HG03565 (cell line): ENCODE results near the gene MCC.

Source experiments
- ATAC-seq: cut with Tn5 transposase; IDR thresholded peaks from one replicate; pipeline ENCODE4 v1.9.1; 2021; ENCODE audit warnings: mild to moderate bottlenecking, moderate library complexity; ENCODE audit not compliant: unreplicated experiment

The MCC gene

DNA sequence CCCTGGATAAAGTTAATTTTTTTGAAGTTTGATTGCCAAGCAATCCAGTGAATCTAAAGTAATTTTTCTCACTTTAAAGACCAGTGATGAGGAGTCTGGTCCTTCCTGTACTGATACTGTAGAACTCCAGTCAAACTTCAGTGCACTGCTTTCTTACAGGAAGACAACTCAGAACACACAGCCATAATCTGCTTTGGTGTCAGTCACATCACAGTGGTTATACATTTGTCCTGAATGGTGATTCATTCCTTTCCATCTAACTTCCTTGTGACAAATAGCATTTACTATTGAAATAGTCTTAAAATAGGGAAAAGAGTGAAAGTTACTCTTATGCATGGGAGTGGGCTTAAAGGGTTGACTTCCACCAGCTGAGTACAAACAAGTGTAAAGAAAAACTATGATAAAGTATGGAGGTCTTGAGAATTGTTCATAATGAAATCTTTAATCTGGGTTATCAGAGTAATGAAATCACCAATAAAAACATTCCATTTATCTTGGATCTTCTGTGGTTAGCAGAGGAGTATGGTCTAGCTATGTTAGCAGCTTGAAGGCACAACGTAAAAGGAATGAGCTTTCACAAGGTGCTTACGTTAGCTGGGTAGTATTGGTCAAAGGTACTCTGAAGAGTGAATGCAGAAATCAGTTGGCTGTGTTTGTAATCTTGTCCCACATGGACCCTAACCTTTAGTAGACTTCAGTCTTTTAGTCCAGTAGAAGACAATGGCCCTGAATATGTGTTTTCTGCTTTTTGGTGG, 470.2 kb downstream of the MCC start:
- no peak for ATAC-seq

DNA sequence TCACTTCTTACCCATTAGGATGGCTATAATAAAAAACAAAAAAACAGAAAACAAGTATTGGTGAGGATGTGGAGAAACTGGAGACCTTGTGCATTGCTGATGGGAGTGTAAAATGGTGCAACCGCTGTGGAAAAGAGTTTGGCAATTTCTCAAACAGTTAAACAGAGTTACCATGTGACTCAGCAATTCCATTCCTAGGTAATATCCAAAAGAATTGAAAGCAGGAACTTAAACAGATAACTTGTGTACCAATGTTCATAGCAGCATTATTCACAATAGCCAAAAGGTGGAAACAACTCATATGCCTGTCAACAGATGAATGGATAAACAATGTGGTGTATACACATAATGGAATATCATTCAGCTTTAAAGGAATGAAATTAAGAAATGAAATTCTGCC, 482.8 kb downstream of the MCC start:
- ATAC-seq: no peak

DNA sequence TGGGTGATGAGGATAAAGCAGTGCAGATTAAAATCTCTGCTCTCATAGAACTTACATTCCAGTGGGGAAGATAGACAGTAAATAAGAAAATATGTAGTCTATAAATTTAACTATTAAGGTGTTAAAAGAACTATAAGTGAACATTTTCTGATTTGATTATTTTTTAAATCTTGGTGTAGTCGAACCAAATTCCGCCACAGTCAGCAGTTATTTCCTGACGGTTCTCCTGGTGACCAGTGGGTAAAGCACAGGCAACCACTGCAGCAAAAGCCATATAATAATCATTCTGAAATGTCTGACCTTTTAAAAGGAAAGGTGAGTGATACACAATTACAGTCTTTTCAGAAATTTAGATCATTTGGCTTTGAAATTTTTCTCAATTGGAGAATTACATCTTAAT, 484.5 kb downstream of the MCC start:
- ATAC-seq: no peak

DNA sequence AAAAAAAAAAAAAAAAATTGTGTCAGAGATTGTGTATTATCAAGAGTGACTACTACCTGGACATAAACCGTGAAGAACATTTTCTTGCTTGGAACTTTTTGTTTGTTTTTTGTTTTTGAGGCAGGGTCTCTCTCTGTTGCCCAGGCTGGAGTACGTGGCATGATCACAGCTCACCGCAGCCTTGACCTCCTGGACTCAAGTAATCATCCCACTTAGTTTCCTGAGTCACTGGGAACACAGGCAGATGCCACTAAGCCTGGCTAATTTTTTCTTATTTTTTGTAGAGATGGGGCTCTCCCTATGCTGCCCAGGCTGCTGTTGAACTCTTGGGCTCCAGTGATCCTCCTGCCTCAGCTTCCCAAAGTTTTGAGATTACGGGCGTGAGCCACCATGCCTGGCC, 485.8 kb downstream of the MCC start:
- no peak for ATAC-seq

DNA sequence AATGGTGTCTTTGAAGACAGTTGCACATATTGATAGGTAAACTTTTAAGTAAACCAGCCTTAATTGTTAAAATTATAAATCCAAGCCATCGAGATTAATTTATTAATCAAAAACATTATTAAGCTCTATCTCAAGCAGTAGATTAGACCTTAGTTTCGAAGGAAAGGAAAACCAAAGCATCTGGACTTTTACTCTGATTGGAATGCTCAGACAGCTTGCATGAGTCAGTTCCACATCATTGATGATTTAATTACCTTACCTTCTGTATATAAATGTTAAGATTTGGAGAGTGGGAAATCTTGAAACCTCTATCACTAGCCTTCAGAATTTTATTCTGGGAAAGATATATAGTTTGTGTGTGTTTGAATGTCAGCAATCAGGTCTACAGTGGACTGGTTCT, 487.8 kb downstream of the MCC start:
- no peak for ATAC-seq

DNA sequence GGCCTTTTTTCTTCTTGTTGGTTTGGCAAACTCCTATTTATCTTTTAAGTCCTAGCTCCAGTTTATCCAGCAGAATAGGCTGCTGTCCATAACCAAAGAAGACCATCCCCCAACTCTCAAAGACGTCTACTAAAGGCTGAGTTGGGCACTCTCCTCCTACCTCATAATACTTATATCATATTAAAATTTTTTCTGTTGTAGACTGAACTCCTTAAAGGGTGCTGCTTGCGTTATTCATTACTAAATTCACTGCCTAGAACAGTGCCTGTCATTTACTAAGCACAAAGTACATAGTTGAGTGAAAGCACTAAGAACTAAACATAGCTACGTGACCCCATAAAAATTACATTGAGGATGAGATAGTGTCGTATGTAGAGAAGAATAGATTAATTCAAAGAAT, 490.0 kb downstream of the MCC start:
- no peak for ATAC-seq

DNA sequence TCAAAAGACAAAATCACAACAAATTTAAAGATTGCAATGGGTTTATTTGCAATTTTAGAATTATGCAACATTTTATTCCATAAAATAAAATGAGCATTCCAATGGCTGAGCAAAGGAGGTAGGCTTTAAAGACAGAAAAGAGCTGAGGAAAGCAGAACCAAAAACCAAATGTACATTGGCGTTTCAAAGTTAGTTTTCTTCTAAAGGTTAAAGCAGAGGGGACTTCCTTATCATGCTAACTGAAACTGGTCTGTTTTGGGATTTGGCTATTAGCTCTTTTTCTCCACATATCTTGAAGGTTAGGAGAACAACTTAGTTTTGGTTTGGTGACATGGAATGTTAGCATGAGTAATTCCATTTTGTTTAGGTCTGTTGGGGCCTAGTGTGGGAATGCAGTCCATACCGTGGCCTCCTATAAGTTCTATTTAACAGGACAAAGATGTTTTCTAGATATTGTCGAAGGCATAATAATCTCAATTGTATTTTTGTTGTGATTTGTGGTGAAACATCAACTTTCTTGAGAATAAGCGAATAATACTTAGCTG, 491.4 kb downstream of the MCC start:
- no peak for ATAC-seq

DNA sequence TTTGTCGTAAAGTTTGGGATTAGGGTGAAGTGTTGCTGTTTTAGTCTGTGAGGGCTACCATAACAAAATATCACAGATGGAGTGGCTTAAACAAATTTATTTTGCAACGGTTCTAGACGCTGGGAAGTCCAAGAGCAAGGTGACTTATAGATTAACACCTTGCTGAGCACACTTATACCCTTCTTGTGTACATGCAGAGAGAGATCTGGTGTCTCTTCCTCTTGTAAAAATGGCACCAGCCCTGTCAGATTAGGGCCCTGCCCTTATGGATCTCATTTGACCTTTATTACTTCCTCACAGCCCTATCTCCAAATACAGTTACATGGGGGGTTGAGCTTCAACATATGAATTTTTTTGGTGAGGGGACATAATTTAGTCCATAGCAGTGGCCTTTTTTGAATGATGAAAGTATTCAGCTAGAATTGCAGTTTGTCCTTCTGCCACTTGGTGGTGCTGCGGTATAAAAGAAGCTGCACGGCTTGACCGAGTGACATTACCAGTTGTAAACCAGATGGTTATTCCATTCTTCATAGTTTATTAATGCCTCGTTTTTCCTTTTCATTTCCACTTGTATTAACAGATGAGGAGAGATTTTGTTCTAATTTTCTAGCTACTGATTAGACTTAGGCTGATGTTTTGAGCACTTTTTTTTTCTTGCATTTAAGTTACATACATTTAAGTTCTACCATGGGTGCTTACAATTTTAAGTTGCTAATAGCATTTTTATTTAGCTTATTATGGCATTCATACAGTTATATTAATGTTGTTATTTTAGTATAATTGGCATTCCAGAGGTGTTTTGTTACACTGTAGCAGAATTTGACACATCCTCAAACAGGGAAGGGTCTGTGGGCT, 492.3 kb downstream of the MCC start:
- peak; percentile 68 for ATAC-seq

DNA sequence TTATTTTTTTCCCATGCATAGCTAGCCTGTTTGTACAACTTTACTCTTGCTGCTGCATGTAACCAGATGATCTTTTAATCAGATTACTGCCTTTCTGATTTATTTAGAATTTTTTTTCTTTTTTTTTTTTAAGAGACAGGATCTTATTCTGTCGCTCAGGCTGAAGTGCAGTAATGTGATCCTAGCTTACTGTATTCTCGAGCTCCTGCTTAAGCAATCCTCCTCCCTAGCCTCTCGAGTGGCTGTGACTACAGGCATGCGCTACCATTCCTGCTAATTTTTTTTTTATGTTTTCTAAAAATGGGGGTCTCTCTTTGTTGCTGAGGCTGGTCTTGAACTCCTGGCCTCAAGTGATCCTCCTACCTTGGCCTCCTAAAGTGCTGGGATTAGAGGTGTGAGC, 502.0 kb downstream of the MCC start:
- no peak for ATAC-seq

DNA sequence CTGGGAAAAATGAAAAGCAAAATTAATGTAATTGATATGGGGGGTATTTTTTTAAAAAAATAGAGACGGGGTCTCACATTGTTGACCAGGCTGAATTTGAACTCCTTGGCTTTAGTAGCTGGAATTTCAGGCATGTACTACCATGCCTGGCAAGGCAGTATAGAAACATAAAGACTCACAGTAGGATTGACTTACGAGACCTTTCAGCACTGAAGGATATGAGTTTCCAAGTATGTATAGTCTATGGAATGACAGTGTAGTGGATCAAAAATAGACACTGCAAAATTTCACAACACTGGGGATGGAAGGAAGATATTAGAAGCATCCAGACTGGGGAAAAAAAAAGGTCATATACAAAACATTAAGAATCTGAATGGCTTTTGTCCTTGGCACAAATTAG, 504.9 kb downstream of the MCC start:
- ATAC-seq: no peak

DNA sequence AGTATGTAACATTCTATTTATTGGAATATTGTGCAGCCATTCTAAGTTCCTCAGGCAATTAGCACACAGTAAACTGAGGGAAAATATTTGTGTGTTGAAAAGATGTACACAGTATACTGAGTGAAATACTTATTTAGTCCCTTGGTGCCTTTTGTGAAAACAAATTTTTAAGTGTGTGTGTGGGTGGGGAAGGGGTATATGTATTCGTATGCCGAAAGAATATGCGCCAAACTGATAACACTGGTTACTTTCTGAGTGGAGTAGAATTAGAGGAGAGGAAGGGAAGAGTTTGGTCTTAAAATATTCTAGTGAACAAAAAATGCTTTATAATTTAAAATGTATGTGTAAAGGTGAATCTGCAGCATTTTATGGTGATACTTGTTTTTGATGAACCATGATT, 508.5 kb downstream of the MCC start:
- no peak for ATAC-seq

DNA sequence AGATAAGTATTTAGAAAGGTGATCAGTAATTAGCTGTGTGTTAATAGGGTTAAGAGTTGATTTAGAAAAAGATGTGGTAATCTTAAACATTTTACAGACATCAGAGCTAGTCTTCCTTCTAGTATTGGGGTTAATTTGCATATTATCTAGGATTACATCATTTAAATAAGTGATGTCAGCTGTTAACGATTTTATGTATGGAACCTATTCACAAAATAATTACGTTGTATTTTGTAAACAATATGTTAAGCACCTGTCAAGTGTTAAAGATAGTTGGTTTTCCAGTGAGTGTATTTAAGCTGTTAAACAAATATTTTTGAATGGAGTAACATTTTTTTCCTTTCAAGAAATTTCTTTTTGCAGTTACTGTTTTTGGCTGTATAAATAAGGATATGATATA, 509.4 kb downstream of the MCC start:
- ATAC-seq: no peak

DNA sequence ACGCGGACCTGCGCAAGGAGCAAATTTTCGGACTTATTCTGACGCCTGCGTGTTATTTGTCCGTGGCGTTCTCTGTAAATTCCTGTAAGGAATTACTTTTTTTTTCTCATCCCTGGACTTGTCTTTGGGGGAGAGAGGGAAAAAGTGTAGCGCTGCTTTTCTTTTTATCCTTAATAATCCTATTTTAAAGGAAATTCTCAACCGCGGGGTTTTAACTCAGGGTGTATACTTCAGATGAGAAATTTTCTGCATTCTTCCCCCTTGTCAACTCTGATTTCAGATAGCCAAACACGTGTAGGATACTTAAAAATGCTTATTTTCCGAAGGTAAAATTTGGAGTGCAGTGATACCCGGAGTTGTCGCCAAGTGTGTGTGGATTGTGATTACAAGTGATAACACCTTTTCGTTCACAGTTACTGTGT, 510.8 kb downstream of the MCC start:
- ATAC-seq: no peak

DNA sequence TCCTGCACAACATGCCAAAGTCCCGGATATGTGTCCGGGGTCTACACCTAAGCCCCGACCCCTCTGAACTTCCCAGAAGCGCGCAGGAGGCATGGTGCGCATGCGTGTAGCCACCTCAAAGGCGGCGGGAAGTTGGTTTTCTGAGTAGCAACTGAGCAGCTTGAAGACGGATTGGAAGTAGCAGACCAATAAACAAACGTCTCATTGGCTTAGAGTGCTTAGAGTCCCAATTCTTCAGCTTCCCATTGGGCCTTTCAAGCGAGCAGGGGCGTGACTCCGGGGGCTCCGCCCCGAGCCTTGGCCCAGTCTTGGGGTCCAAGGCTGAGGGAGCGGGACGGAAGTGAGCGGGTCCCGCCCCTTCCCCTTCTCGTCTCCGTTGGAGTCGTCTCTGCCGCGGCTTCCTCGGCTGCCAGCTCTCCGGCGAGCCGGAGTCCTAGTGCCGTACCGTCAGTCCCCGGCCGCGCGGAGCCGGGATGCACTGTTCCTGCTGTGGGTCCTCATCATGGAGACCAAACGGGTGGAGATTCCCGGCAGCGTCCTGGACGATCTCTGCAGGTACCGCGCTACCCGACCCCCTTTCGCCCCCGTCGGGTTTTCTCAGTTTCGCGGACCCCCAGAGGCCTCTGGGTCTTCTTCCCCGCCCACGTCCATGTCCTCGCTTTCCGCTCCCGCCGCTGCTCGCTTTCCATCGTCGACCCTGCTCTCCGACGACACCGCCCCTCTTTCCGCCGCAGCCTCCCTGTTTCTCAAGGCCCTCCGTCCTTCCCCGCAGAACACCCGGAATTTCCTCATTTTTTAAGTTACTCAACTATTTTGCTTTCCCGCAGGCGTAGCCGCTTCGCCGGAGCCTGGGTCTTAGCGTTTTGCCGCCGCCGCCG, 511.6 kb downstream of the MCC start, which contains the start of gene DCP2:
DCP2 (plus strand) TSS at position 367 of the 878 bp plus-strand sequence; CDS start at position 503, 136 bp downstream.
- peak; percentile 98 for ATAC-seq

DNA sequence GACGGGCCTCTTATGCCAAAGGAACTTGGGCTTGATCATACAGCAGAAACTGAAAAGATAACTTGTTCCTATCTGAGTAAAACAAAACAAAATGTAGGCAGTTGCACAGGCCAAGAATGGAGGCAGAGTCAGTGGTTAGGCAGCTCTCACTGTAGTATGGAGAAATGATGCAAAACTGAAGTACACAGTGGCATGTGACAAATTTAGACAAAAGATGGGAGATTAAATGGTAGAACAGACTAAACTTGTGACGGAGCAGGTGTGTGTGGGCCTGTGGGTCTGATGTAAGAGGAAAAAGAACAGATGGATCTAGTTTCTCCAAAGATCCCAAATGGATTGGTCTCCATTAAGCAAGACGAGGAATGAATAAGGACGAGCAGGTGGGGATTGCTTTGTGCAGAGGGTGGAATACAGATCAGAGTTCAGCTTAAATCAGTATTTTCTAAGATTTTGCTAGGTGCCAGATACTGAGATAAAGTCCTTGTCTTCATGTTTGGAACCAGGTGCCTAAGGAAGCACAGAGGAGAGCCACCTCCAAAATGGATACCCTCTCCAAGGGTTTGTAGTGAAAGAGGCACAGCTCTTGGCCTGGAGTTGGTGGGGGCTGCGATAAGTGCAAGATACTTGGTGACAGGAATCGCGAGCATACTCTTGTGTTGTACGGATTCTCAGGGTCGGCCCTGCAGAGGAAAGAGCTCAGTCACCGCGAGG, 512.4 kb downstream of the MCC start:
- no peak for ATAC-seq

DNA sequence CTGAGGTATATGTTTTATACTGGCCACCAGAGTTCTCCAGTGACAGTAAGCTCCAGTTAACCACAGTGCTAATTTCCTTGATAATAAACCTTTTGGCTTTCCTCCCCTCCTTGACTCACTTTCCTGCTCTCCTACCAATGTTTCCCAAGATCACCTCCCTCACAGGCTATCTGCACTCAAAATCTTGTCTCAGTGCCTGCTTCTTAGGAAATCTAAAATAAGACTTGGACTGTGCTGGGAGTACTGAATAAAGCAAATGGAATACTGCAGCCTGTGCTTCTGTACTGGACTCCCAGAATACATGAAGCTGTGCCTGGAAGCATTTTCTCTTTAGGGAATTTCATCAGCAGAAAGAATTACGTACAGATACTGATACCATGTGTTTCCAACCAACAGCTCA, 513.4 kb downstream of the MCC start:
- ATAC-seq: no peak

DNA sequence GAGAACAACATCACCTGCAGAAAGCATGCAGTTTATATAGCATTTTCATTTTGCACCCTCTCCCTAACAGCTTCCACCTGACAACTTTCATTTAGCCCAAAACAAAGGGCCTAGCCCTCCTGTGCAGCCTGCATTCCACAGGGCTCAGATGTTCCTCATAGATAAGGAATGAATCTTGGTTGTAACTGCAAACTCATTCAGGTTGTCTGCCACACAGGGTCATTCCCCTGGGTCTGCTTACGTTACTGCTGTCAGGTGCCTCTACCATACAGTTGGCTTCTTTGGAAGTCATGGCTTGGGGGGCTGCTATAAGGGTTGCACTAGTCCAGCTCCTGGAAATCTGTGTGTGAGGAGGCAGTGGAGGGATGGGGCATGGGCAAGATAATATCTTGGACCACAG, 514.3 kb downstream of the MCC start:
- no peak for ATAC-seq

DNA sequence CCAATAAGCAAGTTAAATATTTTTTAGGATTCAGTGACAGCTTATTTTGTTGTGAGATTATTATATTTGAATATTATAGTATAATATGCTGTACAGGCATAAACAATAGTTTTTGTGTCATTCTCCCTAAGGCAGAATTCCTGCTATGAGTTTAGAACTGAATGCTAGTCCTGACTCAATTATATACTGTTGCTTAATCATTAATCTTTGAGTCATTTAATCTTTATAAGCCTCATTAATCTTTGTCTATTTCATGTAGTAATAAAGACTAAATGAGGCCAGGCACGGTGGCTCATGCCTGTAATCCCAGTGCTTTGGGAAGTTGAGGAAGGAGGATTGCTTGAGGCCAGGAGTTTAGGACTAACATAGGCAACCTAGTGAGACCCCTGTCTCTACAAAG, 515.2 kb downstream of the MCC start:
- no peak for ATAC-seq
